ENCODE data around the gene SORT1. TPM values are rescaled to one million over a fixed set of nuclear protein-coding genes. Genes with fewer than 3 reads are reported as not detected.
"Not testable (repeated sequence)": the region's sequence is repeated elsewhere in the genome, so short reads cannot be mapped to it uniquely, and the experiment has no call there.

Gene SORT1
- total RNA-seq, 4 donors from 2014 or later: 92.6 to 136 (median 134) TPM

DNA sequence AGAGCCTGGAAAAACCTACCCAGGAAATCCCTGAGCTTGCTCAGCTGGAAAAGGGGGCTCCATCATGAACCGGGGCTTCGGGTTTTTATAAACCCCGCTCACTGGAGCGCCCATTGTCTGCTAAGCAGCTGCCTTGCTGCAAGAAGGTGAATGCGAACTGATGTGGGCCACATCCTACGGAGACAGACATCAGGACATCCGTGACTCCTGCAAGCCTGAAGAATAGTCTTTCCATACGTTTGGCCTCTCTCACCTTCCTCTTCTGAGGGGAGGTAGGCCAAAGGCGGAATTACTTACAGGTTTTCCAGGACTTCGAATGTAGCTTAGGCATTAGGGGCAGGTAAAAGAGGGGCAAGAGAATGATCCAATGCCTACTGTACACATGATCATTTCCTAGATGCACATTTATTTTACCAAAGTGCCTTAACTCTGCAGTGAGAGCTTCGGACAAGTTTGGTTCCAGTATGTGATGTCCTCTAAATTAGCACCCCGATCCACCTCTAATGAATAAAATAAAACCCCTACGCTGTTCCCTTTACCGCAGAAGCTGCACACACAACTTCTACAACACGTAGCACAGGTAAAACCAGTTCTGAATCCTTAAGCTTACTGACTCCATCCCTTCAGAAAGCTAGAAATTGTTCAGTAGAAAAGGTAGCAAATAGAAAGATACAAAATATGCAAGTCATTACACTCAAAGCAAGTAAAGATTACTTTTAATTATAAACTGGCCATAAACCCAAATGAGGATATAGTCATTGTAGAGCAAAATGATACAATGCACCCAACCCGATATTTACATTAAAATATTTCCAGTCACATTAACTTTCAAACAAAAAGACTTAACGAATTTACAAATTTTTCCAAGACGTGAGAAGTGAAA lies 866 bp upstream of the SORT1 start:
- WGBS: 43% methylated on average over 16 of the region's 18 CpGs
- TF ChIP-seq POLR2AphosphoS5 (IDR thresholded peaks at IDR 0.05) (no peak), EP300 (IDR thresholded peaks at IDR 0.05) (no peak), POLR2A (IDR thresholded peaks at IDR 0.05; ENCODE audit: low read depth) (no peak)
- TF ChIP-seq, protein P1, sequence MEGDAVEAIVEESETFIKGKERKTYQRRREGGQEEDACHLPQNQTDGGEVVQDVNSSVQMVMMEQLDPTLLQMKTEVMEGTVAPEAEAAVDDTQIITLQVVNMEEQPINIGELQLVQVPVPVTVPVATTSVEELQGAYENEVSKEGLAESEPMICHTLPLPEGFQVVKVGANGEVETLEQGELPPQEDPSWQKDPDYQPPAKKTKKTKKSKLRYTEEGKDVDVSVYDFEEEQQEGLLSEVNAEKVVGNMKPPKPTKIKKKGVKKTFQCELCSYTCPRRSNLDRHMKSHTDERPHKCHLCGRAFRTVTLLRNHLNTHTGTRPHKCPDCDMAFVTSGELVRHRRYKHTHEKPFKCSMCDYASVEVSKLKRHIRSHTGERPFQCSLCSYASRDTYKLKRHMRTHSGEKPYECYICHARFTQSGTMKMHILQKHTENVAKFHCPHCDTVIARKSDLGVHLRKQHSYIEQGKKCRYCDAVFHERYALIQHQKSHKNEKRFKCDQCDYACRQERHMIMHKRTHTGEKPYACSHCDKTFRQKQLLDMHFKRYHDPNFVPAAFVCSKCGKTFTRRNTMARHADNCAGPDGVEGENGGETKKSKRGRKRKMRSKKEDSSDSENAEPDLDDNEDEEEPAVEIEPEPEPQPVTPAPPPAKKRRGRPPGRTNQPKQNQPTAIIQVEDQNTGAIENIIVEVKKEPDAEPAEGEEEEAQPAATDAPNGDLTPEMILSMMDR (IDR thresholded peaks at IDR 0.05): no peak
- Histone ChIP-seq H3K27ac (replicated peaks in 1 of 4) (peak overlapping the region; percentile 82 to 95 (median 90)), H3K4me3 (peak overlapping the region; percentile 67 to 92 (median 78)), H3K27me3 (no peaks in the 10 kb centered on the region), H3K9me3 (no peaks in the 10 kb centered on the region), H3K4me1 (peaks cover 37 to 49% (median 45%) of the 10 kb centered on the region in 4 donors), H3K36me3 (peaks cover 5 to 29% (median 20%) of the 10 kb centered on the region in 4 donors)
- intact Hi-C loops (cut with DNase I): loop anchor here (2.0 kb wide), 1 partner anchor 122 kb away; no protein-coding TSS in a partner anchor
- no peak for DNase-seq (ENCODE audit: extremely low spot score)

DNA sequence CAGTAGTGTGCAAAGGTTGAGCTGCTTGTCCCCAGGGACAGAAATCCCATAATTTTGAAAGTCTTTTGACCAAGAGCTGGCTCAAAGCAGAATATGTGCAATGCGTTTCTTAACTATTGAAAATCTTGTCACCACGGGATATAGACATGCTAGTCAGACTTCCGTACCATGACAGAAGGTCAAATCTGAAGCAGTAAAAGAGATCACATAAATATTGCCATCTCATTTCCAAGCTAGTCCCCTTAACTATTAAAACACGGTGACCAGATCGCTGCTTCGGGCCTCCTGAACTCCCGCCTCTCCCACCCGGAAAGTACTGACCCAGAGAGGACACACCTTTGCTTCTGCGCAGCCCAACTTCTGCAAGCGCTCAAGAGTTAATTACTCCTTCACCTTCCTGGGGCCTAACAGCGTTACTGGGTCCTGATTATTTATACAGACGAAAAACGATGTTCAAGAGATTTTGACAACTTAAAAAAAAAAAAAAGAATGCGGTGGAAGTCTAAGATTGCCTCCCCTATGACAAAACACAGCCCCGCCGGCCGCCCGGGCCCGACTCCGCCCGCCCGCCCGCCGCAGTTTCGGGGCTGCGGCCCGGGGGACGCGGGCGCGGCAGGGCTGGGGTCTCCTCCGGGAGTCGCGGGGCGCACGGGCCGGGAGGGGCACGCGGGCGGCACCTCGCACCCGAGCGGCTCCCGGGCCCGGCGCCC lies 692 bp downstream of the SORT1 start:
- Histone ChIP-seq H3K36me3 (peaks cover 0 to 15% (median 13%) of the 10 kb centered on the region in 4 donors), H3K4me1 (peaks cover 47 to 64% (median 60%) of the 10 kb centered on the region in 4 donors), H3K27ac (replicated peaks in 1 of 4) (peak overlapping the region; percentile 82 to 95 (median 90)), H3K4me3 (peak overlapping the region; percentile 67 to 92 (median 78)), H3K27me3 (no peaks in the 10 kb centered on the region), H3K9me3 (no peaks in the 10 kb centered on the region)
- intact Hi-C loops (cut with DNase I): no loop called here
- 2% methylated on average over 33 of the region's 46 CpGs for WGBS
- DNase-seq (ENCODE audit: extremely low spot score): no peak
- TF ChIP-seq, protein P1 (IDR thresholded peaks at IDR 0.05): no peak
- TF ChIP-seq POLR2A (IDR thresholded peaks at IDR 0.05; ENCODE audit: low read depth) (peak; percentile 8), EP300 (IDR thresholded peaks at IDR 0.05) (no peak), POLR2AphosphoS5 (IDR thresholded peaks at IDR 0.05) (no peak)

DNA sequence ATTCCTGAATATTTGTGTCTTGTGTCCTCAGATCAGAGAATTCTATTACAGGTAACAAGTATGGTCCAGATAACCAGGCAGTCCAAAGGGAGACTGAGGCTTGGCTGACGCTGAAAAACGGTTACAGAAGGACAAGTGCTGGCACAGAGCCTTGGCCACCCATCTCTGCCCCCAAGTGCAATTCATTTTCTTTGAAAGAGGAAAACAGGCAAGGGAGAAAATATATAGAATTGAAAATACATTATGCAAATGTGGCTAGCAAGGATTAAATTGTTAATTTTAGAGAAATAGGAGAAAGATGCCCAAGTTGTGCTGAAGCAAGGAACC lies 1.2 kb downstream of the SORT1 start:
- Histone ChIP-seq H3K27me3 (no peaks in the 10 kb centered on the region), H3K27ac (replicated peaks in 1 of 4) (peak overlapping the region; percentile 82 to 95 (median 90)), H3K4me1 (peaks cover 50 to 70% (median 66%) of the 10 kb centered on the region in 4 donors), H3K36me3 (peaks cover 0 to 9% (median 8%) of the 10 kb centered on the region in 4 donors), H3K4me3 (peak overlapping the region; percentile 67 to 92 (median 78)), H3K9me3 (no peaks in the 10 kb centered on the region)
- WGBS: 28% methylated on average over 2 of the region's 2 CpGs
- DNase-seq (ENCODE audit: extremely low spot score): no peak
- intact Hi-C loops (cut with DNase I): no loop called here
- TF ChIP-seq POLR2A (IDR thresholded peaks at IDR 0.05; ENCODE audit: low read depth): no peak
- peak in 1 of 2 donors; percentile 1 for TF ChIP-seq POLR2AphosphoS5 (IDR thresholded peaks at IDR 0.05)

DNA sequence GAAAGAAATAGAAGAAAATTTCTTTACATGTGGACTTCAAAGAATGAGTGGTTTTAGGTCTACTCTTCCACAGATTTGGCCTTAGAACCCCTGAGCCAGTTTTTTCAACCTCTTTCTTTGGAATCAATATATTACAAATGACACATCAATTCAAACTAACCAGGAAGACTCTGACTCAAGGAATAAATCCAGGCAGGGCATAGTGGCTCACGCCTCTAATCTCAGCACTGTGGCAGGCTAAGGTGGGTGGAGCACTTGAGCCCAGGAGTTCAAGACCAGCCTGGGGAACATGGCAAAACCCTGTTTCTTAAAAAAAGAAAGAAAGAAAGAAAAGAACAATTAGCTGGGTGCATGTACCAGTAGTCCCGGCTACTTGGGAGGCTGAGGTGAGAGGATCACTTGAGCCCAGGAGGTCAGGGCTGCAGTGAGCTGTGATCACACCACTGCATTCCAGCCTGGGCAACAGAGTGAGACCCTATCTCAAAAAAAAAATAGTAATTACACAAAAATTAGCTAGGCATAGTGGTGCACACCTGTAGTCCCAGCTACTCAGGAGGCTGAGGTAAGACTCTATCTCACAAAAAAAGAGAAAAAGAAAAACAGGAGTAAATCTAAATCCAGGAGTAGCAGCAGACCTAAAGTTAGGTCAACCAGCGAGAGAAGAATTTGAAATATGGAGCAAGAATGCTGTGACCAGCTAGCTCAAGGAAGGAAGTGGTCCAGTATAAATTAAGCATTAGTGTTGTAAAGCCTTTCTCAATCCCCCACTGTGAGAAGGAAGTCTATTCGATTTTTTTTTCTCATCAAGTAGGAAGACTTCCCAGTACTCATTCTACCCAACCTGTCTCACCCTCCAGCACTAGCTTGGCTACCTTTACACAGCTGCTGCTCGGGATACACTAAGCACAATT lies 1.9 kb downstream of the SORT1 start:
- Histone ChIP-seq H3K27me3 (no peaks in the 10 kb centered on the region), H3K4me1 (peaks cover 51 to 76% (median 72%) of the 10 kb centered on the region in 4 donors), H3K27ac (replicated peaks in 1 of 4) (peak overlapping the region; percentile 82 to 95 (median 90)), H3K9me3 (no peaks in the 10 kb centered on the region), H3K36me3 (peaks cover 0 to 3% (median 2%) of the 10 kb centered on the region in 4 donors), H3K4me3 (peak overlapping the region; percentile 67 to 92 (median 78))
- intact Hi-C loops (cut with DNase I): no loop called here
- no peak for DNase-seq (ENCODE audit: extremely low spot score)
- WGBS: 39% methylated on average over 5 of the region's 5 CpGs
- no peak for TF ChIP-seq POLR2A (IDR thresholded peaks at IDR 0.05; ENCODE audit: low read depth)
- peak in 1 of 2 donors; percentile 72 for TF ChIP-seq POLR2AphosphoS5 (IDR thresholded peaks at IDR 0.05)
- TF ChIP-seq EP300 (IDR thresholded peaks at IDR 0.05): no peak
- TF ChIP-seq, protein P1 (IDR thresholded peaks at IDR 0.05): no peak

DNA sequence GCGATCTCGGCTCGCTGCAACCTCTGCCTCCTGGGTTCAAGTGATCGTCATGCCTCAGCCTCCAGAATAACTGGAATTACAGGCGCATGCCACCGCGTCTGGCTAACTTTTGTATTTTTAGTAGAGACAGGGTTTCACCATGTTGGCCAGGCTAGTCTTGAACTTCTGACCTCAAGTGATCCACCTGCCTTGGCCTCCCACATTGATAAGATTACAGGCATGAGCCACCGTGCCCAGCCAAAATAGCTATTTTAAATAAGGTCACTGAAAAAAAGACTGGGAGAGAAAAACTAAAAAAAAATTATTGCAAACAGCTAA lies 2.5 kb downstream of the SORT1 start:
- H3K36me3 ChIP-seq; intact Hi-C loops (cut with DNase I); DNase-seq (ENCODE audit: extremely low spot score); H3K27me3 ChIP-seq; H3K9me3 ChIP-seq: not testable (repeated sequence)
- Histone ChIP-seq H3K27ac (replicated peaks in 1 of 4) (peak overlapping the region; percentile 82 to 95 (median 90)), H3K4me1 (peaks cover 54 to 82% (median 78%) of the 10 kb centered on the region in 4 donors), H3K4me3 (peak overlapping the region; percentile 9 to 81 (median 71))
- WGBS: 64% methylated on average over 8 of the region's 8 CpGs
